Upper lobe of left lung (tissue), 6 donors: ENCODE data around the gene CES2. TPM values are rescaled to one million over a fixed set of nuclear protein-coding genes. Genes with fewer than 3 reads are reported as not detected.
A peak's percentile ranks its signal among the peaks of the same experiment; 100 is the strongest.

Experiments used
- ATAC-seq, 2 donors: fragments of 200-7000 bp; cut with Tn5 transposase; one replicate each; pipeline ENCODE4 v1.9.1; 2022; ENCODE audit warnings: mild to moderate bottlenecking in 2 of 2, moderate library complexity in 2 of 2; ENCODE audit not compliant: low FRiP score in 2 of 2
- DNase-seq, 2 donors: peaks; one replicate each; pipeline ENCODE4 v3.0.0-alpha.2; 2019 to 2020
- H3K27ac ChIP-seq, 4 donors: fragments of 200-600 bp; sonication (generic); one replicate each; pipeline ENCODE4 v1.5.1; 2016 to 2019
- H3K27me3 ChIP-seq, 4 donors: fragments of 200-600 bp; sonication (generic); one replicate each; pipeline ENCODE4 v1.5.1; 2017 to 2019
- H3K36me3 ChIP-seq, 4 donors: fragments of 200-600 bp; sonication (generic); one replicate each; pipeline ENCODE4 v1.5.1; 2016 to 2019
- H3K4me1 ChIP-seq, 4 donors: fragments of 200-600 bp; sonication (generic); one replicate each; pipeline ENCODE4 v1.5.1; 2018 to 2019
- H3K4me3 ChIP-seq, 4 donors: fragments of 200-600 bp; sonication (generic); one replicate each; pipeline ENCODE4 v1.5.1; 2017 to 2019; ENCODE audit warnings: mild to moderate bottlenecking in 2 of 4, moderate library complexity in 1 of 4
- H3K9me3 ChIP-seq, 4 donors: fragments of 200-600 bp; sonication (generic); one replicate each; pipeline ENCODE4 v1.5.1; 2018 to 2019
- CTCF ChIP-seq, 6 experiments: fragments of 450-650 bp in 4 of 6; fragments of 200-600 bp in 2 of 6; sonication (generic) in 2 of 6; IDR thresholded peaks; one replicate each; pipeline ENCODE4 v1.5.1; 2016 to 2019; ENCODE audit warnings: antibody characterized with exemption in 6 of 6
- EP300 ChIP-seq, 4 donors: sonication (generic); formaldehyde crosslinking; IDR thresholded peaks; one replicate each; pipeline ENCODE4 v1.5.1; 2017; ENCODE audit warnings: antibody characterized with exemption in 4 of 4, control low read depth in 2 of 4
- POLR2A ChIP-seq, 4 donors: fragments of 450-650 bp; IDR thresholded peaks; one replicate each; pipeline ENCODE4 v1.5.1; 2016 to 2017; ENCODE audit warnings: antibody characterized with exemption in 4 of 4, mild to moderate bottlenecking in 2 of 4
- POLR2AphosphoS5 ChIP-seq, 2 donors: sonication (generic); formaldehyde crosslinking; IDR thresholded peaks; one replicate each; pipeline ENCODE4 v1.5.1; 2017; ENCODE audit warnings: antibody characterized with exemption in 2 of 2
- WGBS, 2 donors: methylation state at CpG; one replicate each; pipeline ENCODE4 v1.1.5; 2017 to 2018; 5-methylcytosine and 5-hydroxymethylcytosine counted together
- total RNA-seq, 6 donors: library from RNA; depleted of rRNA in 4 of 6; stranded (reverse); fragments of >200 nt in 4 of 6; gene quantifications; one replicate each; pipeline versions ENCODE4 v1.1.0 to v1.2.1, GENCODE V29; 2016 to 2021
- donor health status: DM: no; HTN: no; CAD: no; lungs with moderate emphysema.
- donor health status: DM: no; HTN: yes; CAD: no; lungs with severe emphysema.

CES2 gene
- total RNA-seq, 6 donors from 2014 or later = 32.2 to 76.1 (median 46.5) TPM

- DNase-seq (no peak), ATAC-seq (no peak)
- 66 to 80% methylated on average over 1 to 5 of the region's 5 CpGs for WGBS, 2 donors
- no peak overlapping the region for H3K4me3 ChIP-seq
- H3K9me3 ChIP-seq = no peaks in the 10 kb centered on the region
- TF ChIP-seq POLR2A (IDR thresholded peaks at IDR 0.05) = no peak
- TF ChIP-seq POLR2AphosphoS5 (IDR thresholded peaks at IDR 0.05) = no peak
- no peak for TF ChIP-seq EP300 (IDR thresholded peaks at IDR 0.05)
- no peak for TF ChIP-seq CTCF (IDR thresholded peaks at IDR 0.05)
- peaks cover 0 to 9% (median 2%) of the 10 kb centered on the region in 4 donors for H3K27me3 ChIP-seq
- peak overlapping the region in 2 of 4 donors; percentile 11 to 26 for H3K27ac ChIP-seq
- peaks cover 0 to 8% (median 4%) of the 10 kb centered on the region in 4 donors for H3K36me3 ChIP-seq
- peaks cover 9 to 17% (median 10%) of the 10 kb centered on the region in 4 donors for H3K4me1 ChIP-seq
Measured at GRCh38 chr16:66919569-66920298, 15.6 kb upstream of the CES2 start.

- ATAC-seq = no peak
- Histone ChIP-seq H3K27me3 (peaks cover 0 to 14% (median 7%) of the 10 kb centered on the region in 4 donors), H3K9me3 (no peaks in the 10 kb centered on the region), H3K4me3 (no peak overlapping the region), H3K4me1 (peaks cover 13 to 23% (median 14%) of the 10 kb centered on the region in 4 donors), H3K27ac (peak overlapping the region in 1 of 4 donors; percentile 11), H3K36me3 (peaks cover 0 to 8% (median 4%) of the 10 kb centered on the region in 4 donors)
- WGBS, 2 donors = 44% methylated on average over 2 of the region's 2 CpGs; no CpG with 5 or more reads in 1 of the 2 donors
- DNase-seq = no peak
- no peak for TF ChIP-seq CTCF (IDR thresholded peaks at IDR 0.05)
- no peak for TF ChIP-seq POLR2A (IDR thresholded peaks at IDR 0.05)
- TF ChIP-seq POLR2AphosphoS5 (IDR thresholded peaks at IDR 0.05) = no peak
- no peak for TF ChIP-seq EP300 (IDR thresholded peaks at IDR 0.05)
Measured at GRCh38 chr16:66920299-66920590, 15.1 kb upstream of the CES2 start.

- no peak for ATAC-seq
- peak overlapping the region in 2 of 4 donors; percentile 42 to 61 for H3K27ac ChIP-seq
- no peaks in the 10 kb centered on the region for H3K9me3 ChIP-seq
- H3K4me3 ChIP-seq = peak overlapping the region in 2 of 4 donors; percentile 6 to 68
- DNase-seq = no peak
- H3K36me3 ChIP-seq = peaks cover 0 to 8% (median 4%) of the 10 kb centered on the region in 4 donors
- TF ChIP-seq POLR2AphosphoS5 (IDR thresholded peaks at IDR 0.05) (no peak), POLR2A (IDR thresholded peaks at IDR 0.05) (no peak), EP300 (IDR thresholded peaks at IDR 0.05) (no peak), CTCF (IDR thresholded peaks at IDR 0.05) (no peak)
- WGBS, 2 donors = 75 to 79% methylated on average over 9 of the region's 9 CpGs
- H3K4me1 ChIP-seq = peaks cover 22 to 30% (median 23%) of the 10 kb centered on the region in 4 donors
- peaks cover 0 to 16% (median 10%) of the 10 kb centered on the region in 4 donors for H3K27me3 ChIP-seq
Measured at GRCh38 chr16:66920924-66921680, 14.2 kb upstream of the CES2 start.

GRCh38 chr16:66921729-66922450 is 13.4 kb upstream of the CES2 start:
- Histone ChIP-seq H3K27ac (peak overlapping the region in 3 of 4 donors; percentile 35 to 61 (median 42)), H3K27me3 (peaks cover 0 to 16% (median 10%) of the 10 kb centered on the region in 4 donors), H3K4me3 (peak overlapping the region in 2 of 4 donors; percentile 6 to 68), H3K36me3 (peaks cover 0 to 8% (median 4%) of the 10 kb centered on the region in 4 donors), H3K4me1 (peaks cover 26 to 38% (median 29%) of the 10 kb centered on the region in 4 donors), H3K9me3 (no peaks in the 10 kb centered on the region)
- no peak for TF ChIP-seq EP300 (IDR thresholded peaks at IDR 0.05)
- TF ChIP-seq POLR2A (IDR thresholded peaks at IDR 0.05) = no peak
- TF ChIP-seq CTCF (IDR thresholded peaks at IDR 0.05) = no peak
- no peak for TF ChIP-seq POLR2AphosphoS5 (IDR thresholded peaks at IDR 0.05)
- DNase-seq (peak in 1 of 2 donors; percentile 73), ATAC-seq (no peak)
- 74 to 81% methylated on average over 30 to 42 of the region's 42 CpGs for WGBS, 2 donors
